Endothelial cell (in vitro differentiated cells): Measurements from ENCODE around the gene ASXL2. TPM values are rescaled to one million over a fixed set of nuclear protein-coding genes. Genes with fewer than 3 reads are reported as not detected.
A peak's percentile ranks its signal among the peaks of the same experiment; 100 is the strongest.

Experiments used
- DNase-seq: peaks from one replicate; pipeline ENCODE4 v3.0.0; 2021; ENCODE audit warnings: low spot score
- H3K27ac Mint-ChIP-seq: one replicate; pipeline ENCODE4 v1.8.0; 2021; ENCODE audit warnings: mixed read lengths, inconsistent platforms; ENCODE audit not compliant: unreplicated experiment
- H3K27me3 Mint-ChIP-seq: one replicate; pipeline ENCODE4 v1.8.0; 2021; ENCODE audit warnings: mild to moderate bottlenecking, moderate library complexity, mixed read lengths, inconsistent platforms; ENCODE audit not compliant: unreplicated experiment
- H3K36me3 Mint-ChIP-seq: one replicate; pipeline ENCODE4 v1.8.0; 2021; ENCODE audit warnings: mild to moderate bottlenecking, low read depth, mixed read lengths, inconsistent platforms; ENCODE audit not compliant: unreplicated experiment
- H3K4me1 Mint-ChIP-seq: one replicate; pipeline ENCODE4 v1.8.0; 2021; ENCODE audit warnings: mild to moderate bottlenecking, mixed read lengths, inconsistent platforms; ENCODE audit not compliant: unreplicated experiment
- H3K4me3 Mint-ChIP-seq: one replicate; pipeline ENCODE4 v1.8.0; 2021; ENCODE audit warnings: mild to moderate bottlenecking, mixed read lengths, inconsistent platforms; ENCODE audit not compliant: unreplicated experiment
- H3K9me3 Mint-ChIP-seq: one replicate; pipeline ENCODE4 v1.8.0; 2021; ENCODE audit warnings: mixed read lengths, inconsistent platforms; ENCODE audit not compliant: unreplicated experiment
- total RNA-seq: library from RNA; stranded (reverse); fragmentation: NEBNext Ultra II Directional; extraction: Animal tissue kit (Norgen Biotek cat#: 25700); gene quantifications from one replicate; pipeline ENCODE4 v1.2.1, GENCODE V29; 2021; ENCODE audit not compliant: unreplicated experiment
- TF ChIP-seq, protein P1 (sequence below): fragments of 200-600 bp; sonication (generic); IDR thresholded peaks from one replicate; pipeline ENCODE4 v1.5.0; 2021; ENCODE audit warnings: antibody characterized with exemption; ENCODE audit not compliant: unreplicated experiment

Gene ASXL2
- total RNA-seq, 1 donor from 2014 or later: 33.4 TPM

DNA sequence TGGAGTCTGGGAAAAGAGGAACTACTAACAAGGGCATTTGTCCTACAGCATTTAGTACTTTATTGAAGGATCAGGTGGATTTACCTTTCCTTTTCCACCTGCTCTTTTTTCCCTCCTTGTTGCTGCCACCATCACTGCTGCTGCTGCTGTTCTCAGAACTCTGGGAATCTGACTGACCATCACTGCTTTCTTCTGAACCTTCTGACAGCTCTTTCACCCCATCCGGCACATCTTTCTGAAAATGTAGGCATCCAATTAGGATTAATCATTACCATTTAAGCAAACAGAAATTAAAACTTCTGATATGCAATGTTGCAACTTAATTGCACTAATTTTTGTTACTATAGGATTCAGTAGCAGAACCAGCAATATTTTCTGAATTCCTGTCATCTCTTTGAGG lies 79.0 kb downstream of the ASXL2 start:
- Mint-ChIP-seq H3K9me3 (no peaks in the 10 kb centered on the region), H3K36me3 (peaks cover 24% of the 10 kb centered on the region), H3K27me3 (peaks cover 1% of the 10 kb centered on the region), H3K27ac (peak overlapping the region; percentile 3), H3K4me1 (peaks cover 6% of the 10 kb centered on the region), H3K4me3 (peak overlapping the region; percentile 17)
- DNase-seq: no peak
- TF ChIP-seq, protein P1, sequence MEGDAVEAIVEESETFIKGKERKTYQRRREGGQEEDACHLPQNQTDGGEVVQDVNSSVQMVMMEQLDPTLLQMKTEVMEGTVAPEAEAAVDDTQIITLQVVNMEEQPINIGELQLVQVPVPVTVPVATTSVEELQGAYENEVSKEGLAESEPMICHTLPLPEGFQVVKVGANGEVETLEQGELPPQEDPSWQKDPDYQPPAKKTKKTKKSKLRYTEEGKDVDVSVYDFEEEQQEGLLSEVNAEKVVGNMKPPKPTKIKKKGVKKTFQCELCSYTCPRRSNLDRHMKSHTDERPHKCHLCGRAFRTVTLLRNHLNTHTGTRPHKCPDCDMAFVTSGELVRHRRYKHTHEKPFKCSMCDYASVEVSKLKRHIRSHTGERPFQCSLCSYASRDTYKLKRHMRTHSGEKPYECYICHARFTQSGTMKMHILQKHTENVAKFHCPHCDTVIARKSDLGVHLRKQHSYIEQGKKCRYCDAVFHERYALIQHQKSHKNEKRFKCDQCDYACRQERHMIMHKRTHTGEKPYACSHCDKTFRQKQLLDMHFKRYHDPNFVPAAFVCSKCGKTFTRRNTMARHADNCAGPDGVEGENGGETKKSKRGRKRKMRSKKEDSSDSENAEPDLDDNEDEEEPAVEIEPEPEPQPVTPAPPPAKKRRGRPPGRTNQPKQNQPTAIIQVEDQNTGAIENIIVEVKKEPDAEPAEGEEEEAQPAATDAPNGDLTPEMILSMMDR: no peak

DNA sequence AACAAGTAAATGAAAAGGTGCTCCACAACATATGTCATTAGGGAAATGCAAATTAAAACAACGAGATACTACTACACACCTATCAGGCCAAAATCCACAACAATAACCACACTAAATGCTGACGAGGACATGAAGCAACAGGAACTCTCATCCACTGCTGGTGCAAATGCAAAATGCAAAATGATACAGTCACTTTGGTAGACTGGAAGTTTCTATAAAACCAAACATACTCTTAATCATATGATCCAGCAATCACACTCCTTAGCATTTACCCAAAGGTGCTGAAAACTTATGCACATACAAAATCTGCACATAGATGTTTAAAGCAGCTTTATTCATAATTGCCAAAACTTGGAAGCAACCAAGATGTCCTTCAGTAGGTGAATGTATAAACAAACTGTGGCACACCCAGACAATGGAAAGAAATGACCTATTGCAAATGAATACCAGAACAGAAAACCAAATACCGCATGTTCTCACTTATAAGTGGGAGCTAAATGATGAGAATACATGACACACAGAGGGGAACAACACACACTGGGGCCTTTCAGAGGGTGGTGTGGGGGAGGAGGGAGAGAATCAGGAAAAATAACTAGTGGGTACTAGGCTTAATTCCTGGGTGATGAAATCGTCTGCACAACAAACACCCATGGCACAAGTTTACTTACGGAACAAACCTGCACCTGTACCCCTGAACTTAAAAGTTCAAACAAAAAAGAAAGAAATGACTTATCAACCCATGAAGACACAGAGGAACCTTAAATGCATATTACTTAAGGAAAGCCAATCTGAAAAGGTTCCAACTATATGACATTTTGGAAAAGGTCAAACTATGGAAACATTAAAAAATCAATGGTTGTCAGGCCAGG lies 80.4 kb downstream of the ASXL2 start:
- no peak for DNase-seq
- Mint-ChIP-seq H3K4me1 (peaks cover 9% of the 10 kb centered on the region), H3K27ac (no peak overlapping the region), H3K27me3 (peaks cover 1% of the 10 kb centered on the region), H3K36me3 (peaks cover 13% of the 10 kb centered on the region), H3K4me3 (no peak overlapping the region), H3K9me3 (no peaks in the 10 kb centered on the region)
- TF ChIP-seq, protein P1: no peak

DNA sequence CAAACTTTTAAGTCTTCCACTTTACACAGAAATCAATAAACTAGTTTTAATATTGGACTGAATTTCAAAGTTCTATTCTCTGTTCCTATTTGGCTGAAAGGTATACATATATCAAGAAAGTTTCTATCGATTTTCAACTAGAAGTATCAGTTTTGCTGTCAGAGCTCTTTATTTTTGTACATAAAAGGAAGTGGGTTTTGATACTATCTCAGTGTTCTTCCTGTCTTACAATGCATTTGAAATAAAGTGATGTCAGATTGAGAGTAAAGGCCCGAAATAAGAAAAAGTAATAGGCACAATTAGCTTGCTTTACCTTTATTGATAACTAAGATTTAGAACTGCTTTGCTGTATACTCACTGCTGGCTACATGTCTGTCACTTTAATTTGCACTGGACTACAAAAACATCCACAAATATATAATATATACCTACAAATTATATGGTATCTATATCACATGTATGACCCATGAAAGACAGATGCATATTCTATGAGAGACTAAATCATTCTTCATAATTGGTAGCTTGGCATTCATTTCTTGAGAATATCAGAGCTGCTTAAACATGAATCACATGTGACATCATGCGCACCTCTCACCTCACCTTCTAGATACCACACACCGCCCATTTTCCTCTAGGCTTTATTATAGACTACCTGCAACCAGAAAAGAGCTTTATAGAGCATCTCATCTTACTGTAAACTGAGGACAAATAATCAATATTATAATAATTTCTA lies 83.6 kb downstream of the ASXL2 start:
- no peak overlapping the region for H3K27ac Mint-ChIP-seq
- peaks cover 9% of the 10 kb centered on the region for H3K4me1 Mint-ChIP-seq
- no peak overlapping the region for H3K4me3 Mint-ChIP-seq
- peaks cover 4% of the 10 kb centered on the region for H3K27me3 Mint-ChIP-seq
- H3K36me3 Mint-ChIP-seq: peaks cover 13% of the 10 kb centered on the region
- no peaks in the 10 kb centered on the region for H3K9me3 Mint-ChIP-seq
- TF ChIP-seq, protein P1: no peak
- DNase-seq: no peak

DNA sequence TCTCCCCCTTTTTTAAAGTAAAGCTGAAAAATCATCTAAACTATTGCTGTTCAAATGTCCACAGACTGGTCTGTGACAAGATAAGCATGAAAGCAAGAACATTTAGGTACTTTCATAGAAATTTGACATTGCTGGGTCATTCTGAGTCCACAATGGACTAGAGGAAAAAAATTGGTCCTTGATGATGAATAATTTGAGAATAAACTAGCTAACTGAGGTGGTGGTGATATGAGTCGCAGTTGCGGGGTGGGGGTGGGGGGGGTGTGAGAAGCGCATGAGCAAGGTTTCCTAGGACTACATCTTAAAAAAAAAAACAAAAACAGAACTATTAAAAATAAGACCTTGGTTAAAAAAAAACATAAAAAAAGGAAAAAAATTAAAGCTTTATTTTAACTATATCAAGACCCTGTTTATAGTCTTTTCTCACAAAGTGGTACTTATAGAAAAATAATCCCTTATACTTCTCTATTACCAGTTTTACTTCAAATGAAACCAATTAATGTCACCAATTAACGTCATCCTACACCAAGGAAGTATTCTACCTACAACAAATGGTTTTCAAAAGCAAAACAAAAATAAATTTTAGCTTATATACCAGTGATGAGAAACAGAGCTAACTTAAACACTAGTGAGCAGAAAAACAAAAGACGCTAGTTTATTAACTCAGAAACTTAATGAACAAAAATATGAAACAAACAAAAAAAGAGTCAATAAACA lies 88.1 kb downstream of the ASXL2 start:
- H3K4me3 Mint-ChIP-seq: no peak overlapping the region
- TF ChIP-seq, protein P1: no peak
- H3K27ac Mint-ChIP-seq: no peak overlapping the region
- no peaks in the 10 kb centered on the region for H3K36me3 Mint-ChIP-seq
- no peaks in the 10 kb centered on the region for H3K9me3 Mint-ChIP-seq
- DNase-seq: no peak
- H3K27me3 Mint-ChIP-seq: peaks cover 2% of the 10 kb centered on the region
- H3K4me1 Mint-ChIP-seq: peaks cover 6% of the 10 kb centered on the region
